Mucosa of rectum (tissue), 2 donors: Measurements from ENCODE around the gene EPHB3.

ENCODE experiments used
- H3K27ac ChIP-seq, 2 donors: one replicate each; pipeline ENCODE4 v1.7.0; 2013; ENCODE audit warnings: inconsistent platforms in 2 of 2, low read depth in 2 of 2, low read length in 2 of 2
- H3K27me3 ChIP-seq, 2 donors: one replicate each; pipeline ENCODE4 v1.7.0; 2013; ENCODE audit warnings: low read length in 2 of 2; ENCODE audit not compliant: control insufficient read depth in 2 of 2, insufficient read depth in 2 of 2
- H3K36me3 ChIP-seq, 2 donors: one replicate each; pipeline ENCODE4 v1.7.0; 2013; ENCODE audit warnings: low read length in 2 of 2; ENCODE audit not compliant: control insufficient read depth in 2 of 2, insufficient read depth in 2 of 2
- H3K4me1 ChIP-seq, 2 donors: one replicate each; pipeline ENCODE4 v1.7.0; 2013; ENCODE audit warnings: low read length in 2 of 2, mild to moderate bottlenecking in 1 of 2; ENCODE audit not compliant: control insufficient read depth in 2 of 2, insufficient read depth in 2 of 2
- H3K4me3 ChIP-seq, 2 donors: one replicate each; pipeline ENCODE4 v1.7.0; 2013; ENCODE audit warnings: low read length in 2 of 2
- H3K9ac ChIP-seq, 2 donors: one replicate each; pipeline ENCODE4 v1.7.0; 2013; ENCODE audit warnings: low read length in 2 of 2, low read depth in 1 of 2, mild to moderate bottlenecking in 1 of 2
- H3K9me3 ChIP-seq, 2 donors: one replicate each; pipeline ENCODE4 v1.7.0; 2013; ENCODE audit warnings: low read length in 2 of 2; ENCODE audit not compliant: control insufficient read depth in 2 of 2
- donor health status: healthy.
- donor health status: Normal muscosa, but diverticular disease.

EPHB3 gene

GRCh38 chr3:184590795-184591194 lies 29.2 kb downstream of the EPHB3 start:
- H3K4me1 ChIP-seq = peaks cover 0 to 1% of the 10 kb centered on the region in 2 donors
- H3K4me3 ChIP-seq = no peak overlapping the region
- H3K9ac ChIP-seq = no peak overlapping the region
- H3K27me3 ChIP-seq = no peaks in the 10 kb centered on the region
- no peaks in the 10 kb centered on the region for H3K9me3 ChIP-seq
- no peaks in the 10 kb centered on the region for H3K36me3 ChIP-seq
- H3K27ac ChIP-seq = no peak overlapping the region

- Histone ChIP-seq H3K9me3 (no peaks in the 10 kb centered on the region), H3K9ac (no peak overlapping the region), H3K4me3 (no peak overlapping the region), H3K4me1 (peaks cover 3 to 5% of the 10 kb centered on the region in 2 donors), H3K36me3 (no peaks in the 10 kb centered on the region), H3K27me3 (no peaks in the 10 kb centered on the region), H3K27ac (no peak overlapping the region)
Observed at GRCh38 chr3:184591789-184592188, 30.2 kb downstream of the EPHB3 start.

GRCh38 chr3:184592371-184593219 lies 31.0 kb downstream of the EPHB3 start:
- Histone ChIP-seq H3K4me3 (no peak overlapping the region), H3K27ac (no peak overlapping the region), H3K36me3 (no peaks in the 10 kb centered on the region), H3K9me3 (no peaks in the 10 kb centered on the region), H3K9ac (no peak overlapping the region), H3K4me1 (peaks cover 3 to 5% of the 10 kb centered on the region in 2 donors), H3K27me3 (no peaks in the 10 kb centered on the region)

GRCh38 chr3:184593220-184593927 lies 31.8 kb downstream of the EPHB3 start:
- Histone ChIP-seq H3K27me3 (no peaks in the 10 kb centered on the region), H3K36me3 (no peaks in the 10 kb centered on the region), H3K9ac (no peak overlapping the region), H3K4me1 (peaks cover 3 to 5% of the 10 kb centered on the region in 2 donors), H3K27ac (no peak overlapping the region), H3K4me3 (no peak overlapping the region), H3K9me3 (no peaks in the 10 kb centered on the region)

- Histone ChIP-seq H3K4me1 (peaks cover 3 to 5% of the 10 kb centered on the region in 2 donors), H3K36me3 (no peaks in the 10 kb centered on the region), H3K27me3 (no peaks in the 10 kb centered on the region), H3K9ac (no peak overlapping the region), H3K4me3 (no peak overlapping the region), H3K27ac (no peak overlapping the region), H3K9me3 (no peaks in the 10 kb centered on the region)
Observed at GRCh38 chr3:184593928-184594303, 32.3 kb downstream of the EPHB3 start.

- Histone ChIP-seq H3K4me1 (peaks cover 3 to 5% of the 10 kb centered on the region in 2 donors), H3K27ac (no peak overlapping the region), H3K36me3 (no peaks in the 10 kb centered on the region), H3K9me3 (no peaks in the 10 kb centered on the region), H3K27me3 (no peaks in the 10 kb centered on the region), H3K4me3 (no peak overlapping the region), H3K9ac (no peak overlapping the region)
Observed at GRCh38 chr3:184594371-184595001, 32.9 kb downstream of the EPHB3 start.

GRCh38 chr3:184595726-184596125 lies 34.1 kb downstream of the EPHB3 start:
- Histone ChIP-seq H3K9me3 (no peaks in the 10 kb centered on the region), H3K27me3 (peaks cover 0 to under 1% of the 10 kb centered on the region in 2 donors), H3K27ac (no peak overlapping the region), H3K4me1 (peaks cover 3 to 5% of the 10 kb centered on the region in 2 donors), H3K4me3 (no peak overlapping the region), H3K9ac (no peak overlapping the region), H3K36me3 (no peaks in the 10 kb centered on the region)

- Histone ChIP-seq H3K9ac (no peak overlapping the region), H3K36me3 (no peaks in the 10 kb centered on the region), H3K9me3 (no peaks in the 10 kb centered on the region), H3K4me3 (no peak overlapping the region), H3K4me1 (peaks cover 5% of the 10 kb centered on the region in 2 donors), H3K27me3 (peaks cover 0 to 5% of the 10 kb centered on the region in 2 donors), H3K27ac (no peak overlapping the region)
Observed at GRCh38 chr3:184596233-184596632, 34.6 kb downstream of the EPHB3 start.

- Histone ChIP-seq H3K9ac (no peak overlapping the region), H3K27me3 (peaks cover 0 to 5% of the 10 kb centered on the region in 2 donors), H3K9me3 (no peaks in the 10 kb centered on the region), H3K4me3 (no peak overlapping the region), H3K27ac (no peak overlapping the region), H3K4me1 (peaks cover 5 to 6% of the 10 kb centered on the region in 2 donors), H3K36me3 (no peaks in the 10 kb centered on the region)
Observed at GRCh38 chr3:184596886-184597575, 35.4 kb downstream of the EPHB3 start.
